ENCODE results near the gene AICDA.
"Not testable (repeated sequence)": the region's sequence is repeated elsewhere in the genome, so short reads cannot be mapped to it uniquely, and the experiment has no call there.

AICDA gene

GRCh38 chr12:8609061-8609570 is 3.5 kb downstream of the AICDA start:
- DNase-seq (ENCODE audit: low spot score): peak; percentile 78

- DNase-seq (ENCODE audit: low spot score): no peak
Measured at GRCh38 chr12:8606890-8607289, 5.8 kb downstream of the AICDA start.

GRCh38 chr12:8605057-8605456 is 7.6 kb downstream of the AICDA start:
- DNase-seq (ENCODE audit: low spot score): no peak

GRCh38 chr12:8603856-8604255 is 8.8 kb downstream of the AICDA start:
- DNase-seq (ENCODE audit: low spot score): no peak

- no peak for DNase-seq (ENCODE audit: low spot score)
Measured at GRCh38 chr12:8603286-8603685, 9.4 kb downstream of the AICDA start.

- DNase-seq (ENCODE audit: low spot score): no peak
Measured at GRCh38 chr12:8596561-8596960, 16.1 kb downstream of the AICDA start.

GRCh38 chr12:8594072-8594471 is 18.6 kb downstream of the AICDA start:
- DNase-seq (ENCODE audit: low spot score): no peak

- no peak for DNase-seq (ENCODE audit: low spot score)
Measured at GRCh38 chr12:8593246-8593645, 19.4 kb downstream of the AICDA start.

GRCh38 chr12:8590842-8591545 is 21.7 kb downstream of the AICDA start:
- peak; percentile 62 for DNase-seq (ENCODE audit: low spot score)

GRCh38 chr12:8589679-8590078 is 23.0 kb downstream of the AICDA start:
- DNase-seq (ENCODE audit: low spot score): no peak

- DNase-seq (ENCODE audit: low spot score): not testable (repeated sequence)
Measured at GRCh38 chr12:8584478-8584877, 28.2 kb downstream of the AICDA start.

GRCh38 chr12:8584004-8584403 is 28.7 kb downstream of the AICDA start:
- DNase-seq (ENCODE audit: low spot score): no peak

- no peak for DNase-seq (ENCODE audit: low spot score)
Measured at GRCh38 chr12:8581098-8581784, 31.4 kb downstream of the AICDA start.

- peak; percentile 54 for DNase-seq (ENCODE audit: low spot score)
Measured at GRCh38 chr12:8577879-8578278, 34.8 kb downstream of the AICDA start.

GRCh38 chr12:8572507-8572906 is 40.2 kb downstream of the AICDA start:
- DNase-seq (ENCODE audit: low spot score): no peak

- no peak for DNase-seq (ENCODE audit: low spot score)
Measured at GRCh38 chr12:8566525-8566924, 46.1 kb downstream of the AICDA start.

- DNase-seq (ENCODE audit: low spot score): not testable (repeated sequence)
Measured at GRCh38 chr12:8566052-8566451, 46.6 kb downstream of the AICDA start.

GRCh38 chr12:8564656-8565055 is 48.0 kb downstream of the AICDA start:
- no peak for DNase-seq (ENCODE audit: low spot score)

- no peak for DNase-seq (ENCODE audit: low spot score)
Measured at GRCh38 chr12:8563356-8563755, 49.3 kb downstream of the AICDA start.

- DNase-seq (ENCODE audit: low spot score): peak; percentile 31
Measured at GRCh38 chr12:8562310-8562709, 50.3 kb downstream of the AICDA start.

- DNase-seq (ENCODE audit: low spot score): no peak
Measured at GRCh38 chr12:8561011-8561410, 51.6 kb downstream of the AICDA start.

- DNase-seq (ENCODE audit: low spot score): no peak
Measured at GRCh38 chr12:8559676-8560075, 53.0 kb downstream of the AICDA start.

GRCh38 chr12:8556531-8557097 is 56.0 kb downstream of the AICDA start:
- no peak for DNase-seq (ENCODE audit: low spot score)

All from NAMALWA (cell line).